ENCODE results near the gene FGA. TPM values are rescaled to one million over a fixed set of nuclear protein-coding genes. Genes with fewer than 3 reads are reported as not detected.

The FGA gene
- total and polyA plus RNA-seq, 10 of the 15 experiments (the other 5 are each of a cell fraction or from before 2014, with no cell fraction given), result 3.6 TPM; not detected in 9

DNA sequence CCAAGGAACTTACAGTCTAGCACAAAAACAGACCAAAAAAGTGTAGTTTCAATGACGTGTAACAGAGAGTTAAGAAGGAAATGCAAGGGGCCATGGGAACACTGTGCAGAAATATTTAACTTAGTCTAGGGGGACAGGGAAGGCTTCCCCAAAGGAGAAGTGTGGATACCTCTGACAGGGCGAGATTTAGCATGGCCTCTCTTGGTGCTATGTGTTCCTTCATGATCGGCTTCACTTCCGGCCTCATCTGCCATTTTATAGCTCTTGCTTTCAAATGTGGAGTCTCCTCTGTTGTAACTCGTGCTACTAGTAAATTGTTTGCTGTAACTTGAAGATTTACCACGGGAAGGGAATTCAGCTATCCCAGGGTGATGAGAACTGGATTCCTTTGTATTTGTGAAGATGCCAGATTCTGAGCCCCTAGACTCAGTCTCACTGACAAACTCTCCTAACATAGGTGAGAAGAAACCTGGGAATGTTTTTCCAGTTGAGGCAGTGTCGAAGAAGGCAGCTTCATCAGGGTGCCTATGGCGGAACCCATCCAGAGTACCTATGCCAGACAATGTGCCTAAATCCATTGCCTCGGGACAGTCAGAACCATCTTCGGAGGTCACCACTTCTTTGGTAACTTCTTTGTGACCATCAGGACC is 5.0 kb downstream of the FGA start:
- ChIA-PET RAD21 (ENCODE audit: unreplicated experiment) (no interaction called here), POLR2A (no interaction called here), SMC1A (ENCODE audit: uncharacterized antibody, unreplicated experiment) (interaction anchor here (1.1 to 1.3 kb wide), 3 partner anchors 9 to 13 kb away, joined by 3 to 4 read pairs (median 3); no protein-coding TSS in a partner anchor), CTCF (interaction anchor here (0.8 to 1.5 kb wide), 3 partner anchors 24 to 35 kb away, joined by 3 read pairs; partner anchors contain the start of gene PLRG1)
- intact Hi-C loops (cut with micrococcal nuclease; ENCODE audit: unreplicated experiment), result no loop called here
- no peaks in the 10 kb centered on the region; a peak in 1 of 4 replicates for H3K27me3 ChIP-seq (replicated peaks in 1 of 2; ENCODE audit: control insufficient read depth in 2 of 2, insufficient read depth in 2 of 2, low read length in 1 of 2)
- no peak overlapping the region for H2AFZ ChIP-seq (ENCODE audit: control insufficient read depth, low read depth, low read length)
- H3K4me3 ChIP-seq, result no peak overlapping the region
- no peak overlapping the region for H3K27ac ChIP-seq (ENCODE audit: control insufficient read depth, insufficient read depth)
- H3K79me2 ChIP-seq (ENCODE audit: control insufficient read depth, insufficient read depth, low read length), result no peaks in the 10 kb centered on the region
- no peak for TF ChIP-seq ZBED1 (IDR thresholded peaks at IDR 0.05; ENCODE audit: borderline replicate concordance)
- no peak for TF ChIP-seq ELK1 (IDR thresholded peaks at IDR 0.05; ENCODE audit: low read depth, low read length)
- no peak for TF ChIP-seq E2F8 (IDR thresholded peaks at IDR 0.05; ENCODE audit: low read depth, partially characterized antibody)
- no peak for TF ChIP-seq PAX5 (IDR thresholded peaks at IDR 0.05; ENCODE audit: borderline replicate concordance, low read depth, low read length)
- TF ChIP-seq REST (IDR thresholded peaks at IDR 0.05; ENCODE audit: low read depth, low read length), result no peak
- TF ChIP-seq ZNF274 (IDR thresholded peaks at IDR 0.05; ENCODE audit: insufficient read depth, insufficient read length), result no peak
- H3K4me2 ChIP-seq (ENCODE audit: control insufficient read depth, insufficient read depth), result no peak overlapping the region
- no peaks in the 10 kb centered on the region for H3K36me3 ChIP-seq (ENCODE audit: control insufficient read depth in 2 of 2, insufficient read depth in 2 of 2, low read length in 1 of 2)
- H3K9me3 ChIP-seq (replicated peaks; ENCODE audit: control insufficient read depth, insufficient read depth, low read length), result no peaks in the 10 kb centered on the region
- ATAC-seq (no peak), DNase-seq (ENCODE audit: low read depth, low spot score) (no peak), FAIRE-seq (no peak)
- in situ Hi-C loops (cut with MboI), result no loop called here
- no peak overlapping the region for H3K9ac ChIP-seq (ENCODE audit: control insufficient read depth, insufficient read depth, low read length)
- H3K4me1 ChIP-seq (ENCODE audit: control insufficient read depth, insufficient read depth, low read length), result no peaks in the 10 kb centered on the region
- WGBS (ENCODE audit: insufficient coverage, insufficient replicate concordance, low lambda C conversion rate, missing lambda C conversion rate), result 39% methylated on average over 10 of the region's 10 CpGs
- no peaks in the 10 kb centered on the region for H4K20me1 ChIP-seq (ENCODE audit: control insufficient read depth, insufficient read depth)
- no TSS peak for BruUV-seq (replicated peaks)

All from GM12878 (cell line).